ENCODE data around the gene SUN2. TPM values are rescaled to one million over a fixed set of nuclear protein-coding genes. Genes with fewer than 3 reads are reported as not detected.

SUN2 gene
- total and polyA plus RNA-seq, 2 of the 13 experiments (the other 11 are each of a cell fraction or from before 2014, with no cell fraction given), result 45.6 to 56.6 TPM

DNA sequence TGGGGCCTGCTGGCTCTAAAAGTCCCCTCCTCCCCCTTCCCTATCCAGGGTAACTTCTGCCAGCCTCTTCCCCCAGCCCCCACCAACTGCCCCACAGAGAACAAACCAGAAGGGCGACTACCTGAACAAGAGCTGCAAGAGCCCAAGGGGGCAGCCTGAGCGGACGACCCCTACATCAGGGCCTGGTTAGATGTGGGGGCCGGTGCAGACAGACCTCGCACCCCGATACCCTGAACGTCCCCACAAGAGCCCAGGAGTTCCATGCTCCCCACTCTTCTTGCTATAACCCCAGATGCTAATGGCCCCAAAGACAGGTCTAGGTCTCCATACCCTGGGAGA, 20.7 kb downstream of the SUN2 start:
- no peak for FAIRE-seq
- BruUV-seq (replicated peaks), result no TSS peak

More for the DNA sequence above, 20.7 kb downstream of the SUN2 start:
- H3K9ac ChIP-seq (ENCODE audit: insufficient read depth, low read depth, low read length), result no peak overlapping the region
- intact Hi-C loops (cut with micrococcal nuclease; ENCODE audit: unreplicated experiment), result no loop called here
- peaks cover 37 to 56% of the 10 kb centered on the region in 2 experiments for H3K36me3 ChIP-seq (replicated peaks in 1 of 2; ENCODE audit: control insufficient read depth in 1 of 2, insufficient read depth in 2 of 2, low read length in 2 of 2)
- no peaks in the 10 kb centered on the region for H3K9me3 ChIP-seq (ENCODE audit: low read length)
- H3K4me3 ChIP-seq (replicated peaks in 1 of 3; ENCODE audit: insufficient read depth in 1 of 3, low read depth in 2 of 3, low read length in 3 of 3), result no peak overlapping the region
- ATAC-seq, result no peak
- no peak for DNase-seq (ENCODE audit: low spot score)
- no peak overlapping the region for H3K4me2 ChIP-seq (ENCODE audit: low read depth, low read length)
- peaks cover 11% of the 10 kb centered on the region for H3K4me1 ChIP-seq (ENCODE audit: insufficient read depth, low read length)
- H2AFZ ChIP-seq (ENCODE audit: low read length), result no peak overlapping the region
- CTCF ChIA-PET (ENCODE audit: low intra/inter-chr PET ratio, low total read pairs), result interaction anchor here (2.4 kb wide), 1 partner anchor 31 kb away, joined by 9 read pairs; no protein-coding TSS in a partner anchor
- H3K27me3 ChIP-seq (ENCODE audit: control insufficient read depth in 1 of 2, insufficient read depth in 2 of 2, low read length in 2 of 2), result no peaks in the 10 kb centered on the region; a peak in 1 of 5 replicates
- POLR2A ChIA-PET, result interaction anchor here (1.2 to 3.4 kb wide), 3 partner anchors 10 to 30 kb away, joined by 3 to 22 read pairs (median 3); no protein-coding TSS in a partner anchor
- H4K20me1 ChIP-seq (ENCODE audit: insufficient read depth, low read length), result peaks cover 11% of the 10 kb centered on the region; the same call in 1 of the 2 replicates
- H3K79me2 ChIP-seq (ENCODE audit: insufficient read depth, low read length), result no peaks in the 10 kb centered on the region
- in situ Hi-C loops (cut with HindIII; ENCODE audit: extremely low pct_ligation_motif_present, low pct_unique_long_range_greater_than_20kb), result no loop called here
- WGBS (ENCODE audit: low lambda C conversion rate), result 100% methylated on average over 6 of the region's 7 CpGs
- no peak overlapping the region for H3K27ac ChIP-seq (ENCODE audit: extremely low read length, insufficient read depth, low read length)
- TF ChIP-seq AGO1 (IDR thresholded peaks at IDR 0.05; ENCODE audit: low read depth, low read length, poor library complexity, severe bottlenecking), result peak; percentile 12
- TF ChIP-seq TEAD2 (CRISPR knock-in tag; IDR thresholded peaks at IDR 0.05), result no peak
- TF ChIP-seq ZFP91 (CRISPR knock-in tag; IDR thresholded peaks at IDR 0.05; ENCODE audit: borderline replicate concordance), result no peak
- TF ChIP-seq YY1 (IDR thresholded peaks at IDR 0.05; ENCODE audit: insufficient read depth, insufficient replicate concordance, low read depth, low read length), result no peak
- TF ChIP-seq SCMH1 (CRISPR knock-in tag; IDR thresholded peaks at IDR 0.05; ENCODE audit: borderline replicate concordance), result no peak
- TF ChIP-seq KLF12 (CRISPR knock-in tag; IDR thresholded peaks at IDR 0.05; ENCODE audit: borderline replicate concordance), result no peak
- TF ChIP-seq AGO2 (optimal IDR thresholded peaks at IDR 0.05; ENCODE audit: low read depth, low read length), result peak; percentile 26
- TF ChIP-seq POLR2AphosphoS5 (IDR thresholded peaks at IDR 0.05; ENCODE audit: low read depth, low read length), result 0 out of 2 replicates have a peak, but pooled peaks have one; percentile 29

All from HepG2 (cell line).